Measurements from ENCODE around the gene PRSS21.

- TF ChIP-seq, protein P1, sequence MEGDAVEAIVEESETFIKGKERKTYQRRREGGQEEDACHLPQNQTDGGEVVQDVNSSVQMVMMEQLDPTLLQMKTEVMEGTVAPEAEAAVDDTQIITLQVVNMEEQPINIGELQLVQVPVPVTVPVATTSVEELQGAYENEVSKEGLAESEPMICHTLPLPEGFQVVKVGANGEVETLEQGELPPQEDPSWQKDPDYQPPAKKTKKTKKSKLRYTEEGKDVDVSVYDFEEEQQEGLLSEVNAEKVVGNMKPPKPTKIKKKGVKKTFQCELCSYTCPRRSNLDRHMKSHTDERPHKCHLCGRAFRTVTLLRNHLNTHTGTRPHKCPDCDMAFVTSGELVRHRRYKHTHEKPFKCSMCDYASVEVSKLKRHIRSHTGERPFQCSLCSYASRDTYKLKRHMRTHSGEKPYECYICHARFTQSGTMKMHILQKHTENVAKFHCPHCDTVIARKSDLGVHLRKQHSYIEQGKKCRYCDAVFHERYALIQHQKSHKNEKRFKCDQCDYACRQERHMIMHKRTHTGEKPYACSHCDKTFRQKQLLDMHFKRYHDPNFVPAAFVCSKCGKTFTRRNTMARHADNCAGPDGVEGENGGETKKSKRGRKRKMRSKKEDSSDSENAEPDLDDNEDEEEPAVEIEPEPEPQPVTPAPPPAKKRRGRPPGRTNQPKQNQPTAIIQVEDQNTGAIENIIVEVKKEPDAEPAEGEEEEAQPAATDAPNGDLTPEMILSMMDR (IDR thresholded peaks at IDR 0.05): no peak
- no peak for TF ChIP-seq ZNF263 (CRISPR knock-in tag; IDR thresholded peaks at IDR 0.05; ENCODE audit: low read depth)
- TF ChIP-seq MAX (CRISPR knock-in tag; IDR thresholded peaks at IDR 0.05): no peak
- TF ChIP-seq CREM (CRISPR knock-in tag; IDR thresholded peaks at IDR 0.05): no peak
- no peak for TF ChIP-seq SMAD4 (CRISPR knock-in tag; IDR thresholded peaks at IDR 0.05)
- no peak for TF ChIP-seq FOXK1 (CRISPR knock-in tag; IDR thresholded peaks at IDR 0.05)
- no peak for TF ChIP-seq ESRRA (CRISPR knock-in tag; IDR thresholded peaks at IDR 0.05; ENCODE audit: borderline replicate concordance)
- TF ChIP-seq ATF3 (CRISPR knock-in tag; conservative IDR thresholded peaks at IDR 0.05): no peak
- TF ChIP-seq, protein P2, sequence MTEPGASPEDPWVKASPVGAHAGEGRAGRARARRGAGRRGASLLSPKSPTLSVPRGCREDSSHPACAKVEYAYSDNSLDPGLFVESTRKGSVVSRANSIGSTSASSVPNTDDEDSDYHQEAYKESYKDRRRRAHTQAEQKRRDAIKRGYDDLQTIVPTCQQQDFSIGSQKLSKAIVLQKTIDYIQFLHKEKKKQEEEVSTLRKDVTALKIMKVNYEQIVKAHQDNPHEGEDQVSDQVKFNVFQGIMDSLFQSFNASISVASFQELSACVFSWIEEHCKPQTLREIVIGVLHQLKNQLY (CRISPR knock-in tag; IDR thresholded peaks at IDR 0.05): no peak
- TF ChIP-seq ZNF121 (CRISPR knock-in tag; IDR thresholded peaks at IDR 0.05): no peak
- TF ChIP-seq, protein P3, sequence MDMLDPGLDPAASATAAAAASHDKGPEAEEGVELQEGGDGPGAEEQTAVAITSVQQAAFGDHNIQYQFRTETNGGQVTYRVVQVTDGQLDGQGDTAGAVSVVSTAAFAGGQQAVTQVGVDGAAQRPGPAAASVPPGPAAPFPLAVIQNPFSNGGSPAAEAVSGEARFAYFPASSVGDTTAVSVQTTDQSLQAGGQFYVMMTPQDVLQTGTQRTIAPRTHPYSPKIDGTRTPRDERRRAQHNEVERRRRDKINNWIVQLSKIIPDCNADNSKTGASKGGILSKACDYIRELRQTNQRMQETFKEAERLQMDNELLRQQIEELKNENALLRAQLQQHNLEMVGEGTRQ (CRISPR knock-in tag; IDR thresholded peaks at IDR 0.05): no peak
- no peak for TF ChIP-seq TCF7 (CRISPR knock-in tag; IDR thresholded peaks at IDR 0.05; ENCODE audit: low read depth)
- no peak for TF ChIP-seq CREB1 (CRISPR knock-in tag; IDR thresholded peaks at IDR 0.05)
Measured at GRCh38 chr16:2867661-2867986, 50.6 kb downstream of the PRSS21 start.

Measured in WTC11 (cell line).